ENCODE results near the gene COX8C.

The COX8C gene

GRCh38 chr14:93346926-93347721 lies at the start of gene COX8C:
Gene COX8C (plus strand): TSS chr14:93347182. CDS start chr14:93347269, 87 bp downstream.
- TF ChIP-seq CTCF (IDR thresholded peaks at IDR 0.05; ENCODE audit: low read depth, low read length) = no peak
- DNase-seq (ENCODE audit: extremely low read depth, low read depth) = no peak

DNA sequence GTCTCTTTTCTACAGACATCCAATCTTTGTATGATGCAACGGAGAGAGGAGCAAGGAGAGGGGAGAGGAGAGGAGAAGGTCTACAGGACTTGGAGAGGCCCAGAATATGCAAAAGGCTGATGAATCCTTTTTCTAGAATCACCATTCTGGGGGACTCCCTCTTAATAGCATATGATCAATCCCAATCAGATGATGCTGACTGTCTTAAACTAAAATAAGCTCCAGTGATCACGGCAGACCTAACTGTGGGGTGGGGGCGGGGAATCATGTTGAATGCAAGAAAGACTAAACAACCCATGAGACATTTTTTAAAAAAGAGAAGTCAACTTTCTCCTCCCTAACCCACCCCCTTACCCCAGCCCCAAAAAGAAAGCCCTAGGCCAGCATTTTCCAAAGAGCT lies 47.6 kb upstream of the COX8C start:
- TF ChIP-seq CTCF (IDR thresholded peaks at IDR 0.05; ENCODE audit: low read depth, low read length) = no peak

DNA sequence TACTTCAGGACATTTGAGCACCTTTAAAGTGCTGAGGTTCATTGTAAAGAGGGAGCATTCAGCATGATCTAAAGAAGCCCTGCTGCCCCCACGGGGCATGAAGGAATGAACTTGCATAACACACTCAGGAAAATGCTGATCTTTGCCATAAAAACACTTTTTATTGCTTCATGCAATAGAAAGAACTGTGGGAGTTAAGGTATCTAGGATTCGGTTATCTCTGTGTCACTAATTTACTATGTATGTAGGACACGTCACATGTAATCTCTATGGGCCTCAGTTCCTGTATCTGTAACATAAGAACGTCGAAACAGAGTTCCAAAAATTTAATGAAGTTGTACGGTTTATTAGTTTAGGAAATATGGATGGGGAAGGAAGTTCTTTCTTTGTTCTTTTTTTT lies 47.1 kb upstream of the COX8C start:
- TF ChIP-seq CTCF (IDR thresholded peaks at IDR 0.05; ENCODE audit: low read depth, low read length) = no peak
- no peak for DNase-seq (ENCODE audit: extremely low read depth, low read depth)

More for the DNA sequence above, 47.6 kb upstream of the COX8C start:
- no peak for DNase-seq (ENCODE audit: extremely low read depth, low read depth)

- no peak for DNase-seq (ENCODE audit: extremely low read depth, low read depth)
- TF ChIP-seq CTCF (IDR thresholded peaks at IDR 0.05; ENCODE audit: low read depth, low read length) = no peak
Observed at GRCh38 chr14:93301821-93302447, 45.0 kb upstream of the COX8C start.

- DNase-seq (ENCODE audit: extremely low read depth, low read depth) = no peak
- TF ChIP-seq CTCF (IDR thresholded peaks at IDR 0.05; ENCODE audit: low read depth, low read length) = no peak
Observed at GRCh38 chr14:93302688-93303581, 44.0 kb upstream of the COX8C start.

DNA sequence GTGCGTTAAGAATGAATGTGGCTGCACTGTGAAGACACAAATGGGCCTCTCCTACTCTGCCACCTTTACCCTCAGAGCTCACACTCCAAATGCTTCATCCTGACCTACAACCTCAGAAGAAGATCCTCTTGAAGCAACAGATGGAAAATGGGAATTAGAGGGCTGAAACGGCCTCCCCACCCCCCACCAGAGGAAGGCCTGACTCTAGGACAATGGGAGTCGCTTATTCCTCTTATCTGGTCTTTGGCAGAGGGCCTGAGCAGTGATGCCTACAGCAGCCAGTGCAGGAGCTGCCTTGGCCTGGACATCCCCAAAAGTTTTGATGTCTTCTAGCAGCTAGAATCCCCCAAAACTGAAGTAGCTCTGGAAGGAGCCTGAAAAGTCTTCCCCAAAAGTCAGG lies 43.3 kb upstream of the COX8C start:
- TF ChIP-seq CTCF (IDR thresholded peaks at IDR 0.05; ENCODE audit: low read depth, low read length) = no peak
- DNase-seq (ENCODE audit: extremely low read depth, low read depth) = no peak
